Smooth muscle cell (in vitro differentiated cells): Measurements from ENCODE around the gene PEX3. TPM values are rescaled to one million over a fixed set of nuclear protein-coding genes. Genes with fewer than 3 reads are reported as not detected.

Experiments
- DNase-seq: peaks from one replicate; lab custom pipeline; 2025; ENCODE audit not compliant: unreplicated experiment; lab: John Stamatoyannopoulos, UW
- H2AFZ ChIP-seq: fragments of 200-600 bp; sonication (generic); 2 replicates; pipeline ENCODE4 v1.6.0; 2016; ENCODE audit warnings: antibody characterized with exemption, low read depth, mild to moderate bottlenecking
- H3F3A ChIP-seq: fragments of 200-600 bp; sonication (generic); 2 replicates; pipeline ENCODE4 v1.6.0; 2017; ENCODE audit warnings: antibody characterized with exemption, low read depth
- H3K27ac ChIP-seq: fragments of 200-600 bp; sonication (generic); 2 replicates; pipeline ENCODE4 v1.5.1; 2016; ENCODE audit warnings: low read depth, mild to moderate bottlenecking
- H3K27me3 ChIP-seq: fragments of 200-600 bp; sonication (generic); 2 replicates; pipeline ENCODE4 v1.6.1; 2016; ENCODE audit warnings: low read depth, mild to moderate bottlenecking
- H3K36me3 ChIP-seq: fragments of 200-600 bp; sonication (generic); 2 replicates; pipeline ENCODE4 v1.5.1; 2016; ENCODE audit warnings: low read depth
- H3K4me1 ChIP-seq: fragments of 200-600 bp; sonication (generic); 2 replicates; pipeline ENCODE4 v1.5.1; 2016; ENCODE audit warnings: low read depth
- H3K4me2 ChIP-seq: fragments of 200-600 bp; sonication (generic); 2 replicates; pipeline ENCODE4 v1.6.0; 2016; ENCODE audit warnings: mild to moderate bottlenecking
- H3K4me3 ChIP-seq: fragments of 200-600 bp; sonication (generic); 2 replicates; pipeline ENCODE4 v1.5.1; 2016; ENCODE audit warnings: mild to moderate bottlenecking
- H3K79me2 ChIP-seq: fragments of 200-600 bp; sonication (generic); 2 replicates; pipeline ENCODE4 v1.6.0; 2016; ENCODE audit warnings: low read depth, mild to moderate bottlenecking
- H3K9ac ChIP-seq: fragments of 200-600 bp; sonication (generic); 2 replicates; pipeline ENCODE4 v1.6.0; 2016; ENCODE audit warnings: low read depth
- H3K9me3 ChIP-seq: fragments of 200-600 bp; sonication (generic); replicated peaks from 2 replicates; pipeline ENCODE4 v1.5.1; 2016; ENCODE audit warnings: low read depth
- H4K20me1 ChIP-seq: fragments of 200-600 bp; sonication (generic); 2 replicates; pipeline ENCODE4 v1.6.0; 2016; ENCODE audit warnings: low read depth
- CTCF ChIP-seq: fragments of 200-600 bp; sonication (generic); IDR thresholded peaks from 2 replicates; pipeline ENCODE4 v1.5.1; 2017; ENCODE audit warnings: borderline replicate concordance, mild to moderate bottlenecking, antibody characterized with exemption; ENCODE audit not compliant: insufficient read depth, poor library complexity, severe bottlenecking
- WGBS: methylation state at CpG from one replicate; pipeline ENCODE4 v1.1.7; 2016; ENCODE audit warnings: low lambda C conversion rate; 5-methylcytosine and 5-hydroxymethylcytosine counted together
- polyA plus RNA-seq: library from polyadenylated mRNA; unstranded; fragments of >200 nt; fragmentation: Nextera tagmentation; extraction: Ambion mirVana; gene quantifications from 2 replicates; pipeline ENCODE4 v1.2.1, GENCODE V29; 2016
- total RNA-seq: library from RNA; depleted of rRNA; stranded (reverse); fragments of >200 nt; gene quantifications from 2 replicates; pipeline ENCODE4 v1.2.3, GENCODE V29; 2014

The PEX3 gene
- total and polyA plus RNA-seq, 2 experiments from 2014 or later = 14.3 to 15.0 TPM

GRCh38 chr6:143528164-143528811 lies 77.7 kb downstream of the PEX3 start:
- Histone ChIP-seq H3K27me3 (peaks cover 25% of the 10 kb centered on the region), H3F3A (no peaks in the 10 kb centered on the region), H3K4me1 (no peaks in the 10 kb centered on the region), H2AFZ (no peak overlapping the region), H3K36me3 (no peaks in the 10 kb centered on the region), H3K4me3 (no peak overlapping the region), H3K4me2 (no peak overlapping the region), H3K79me2 (no peaks in the 10 kb centered on the region), H3K27ac (no peak overlapping the region), H3K9ac (no peak overlapping the region), H4K20me1 (no peaks in the 10 kb centered on the region), H3K9me3 (no peaks in the 10 kb centered on the region)
- no peak for DNase-seq
- TF ChIP-seq CTCF = no peak
- 88% methylated on average over 7 of the region's 7 CpGs for WGBS

- H2AFZ ChIP-seq = no peak overlapping the region
- no peaks in the 10 kb centered on the region for H3K79me2 ChIP-seq
- H3F3A ChIP-seq = no peaks in the 10 kb centered on the region
- no peak overlapping the region for H3K27ac ChIP-seq
- no peak overlapping the region for H3K4me2 ChIP-seq
- peaks cover 32% of the 10 kb centered on the region for H3K27me3 ChIP-seq
- no peaks in the 10 kb centered on the region for H4K20me1 ChIP-seq
- no peaks in the 10 kb centered on the region for H3K4me1 ChIP-seq
- no peak overlapping the region for H3K4me3 ChIP-seq
- TF ChIP-seq CTCF = no peak
- DNase-seq = no peak
- H3K9ac ChIP-seq = no peak overlapping the region
- no peaks in the 10 kb centered on the region for H3K9me3 ChIP-seq
- 62% methylated on average over 2 of the region's 2 CpGs for WGBS
- H3K36me3 ChIP-seq = no peaks in the 10 kb centered on the region
Observed at GRCh38 chr6:143529095-143529494, 78.5 kb downstream of the PEX3 start.

- no peak for TF ChIP-seq CTCF
- WGBS = 83% methylated on average over 5 of the region's 5 CpGs
- no peak for DNase-seq
Observed at GRCh38 chr6:143531720-143532499, 81.3 kb downstream of the PEX3 start.

More at GRCh38 chr6:143531720-143532499, 81.3 kb downstream of the PEX3 start:
- H3K4me2 ChIP-seq = no peak overlapping the region
- H3F3A ChIP-seq = no peaks in the 10 kb centered on the region
- no peaks in the 10 kb centered on the region for H3K79me2 ChIP-seq
- no peaks in the 10 kb centered on the region for H4K20me1 ChIP-seq
- H3K4me1 ChIP-seq = no peaks in the 10 kb centered on the region
- no peak overlapping the region for H3K9ac ChIP-seq
- H3K27ac ChIP-seq = no peak overlapping the region
- no peaks in the 10 kb centered on the region for H3K9me3 ChIP-seq
- H2AFZ ChIP-seq = no peak overlapping the region
- H3K36me3 ChIP-seq = no peaks in the 10 kb centered on the region
- H3K4me3 ChIP-seq = no peak overlapping the region
- peaks cover 56% of the 10 kb centered on the region for H3K27me3 ChIP-seq
